A172 (cell line): ENCODE measurements around the gene FYB2. TPM values are rescaled to one million over a fixed set of nuclear protein-coding genes. Genes with fewer than 3 reads are reported as not detected.

Experiments used
- DNase-seq: peaks from one replicate; pipeline ENCODE4 v3.0.0-alpha.2; 2015; ENCODE audit warnings: low spot score
- total RNA-seq: library from RNA; depleted of rRNA; stranded (reverse); fragments of >200 nt; shearing (Covaris generic); gene quantifications from 2 replicates; pipeline ENCODE4 v1.2.3, GENCODE V29; 2014; rRNA removed

FYB2 gene, protein sequence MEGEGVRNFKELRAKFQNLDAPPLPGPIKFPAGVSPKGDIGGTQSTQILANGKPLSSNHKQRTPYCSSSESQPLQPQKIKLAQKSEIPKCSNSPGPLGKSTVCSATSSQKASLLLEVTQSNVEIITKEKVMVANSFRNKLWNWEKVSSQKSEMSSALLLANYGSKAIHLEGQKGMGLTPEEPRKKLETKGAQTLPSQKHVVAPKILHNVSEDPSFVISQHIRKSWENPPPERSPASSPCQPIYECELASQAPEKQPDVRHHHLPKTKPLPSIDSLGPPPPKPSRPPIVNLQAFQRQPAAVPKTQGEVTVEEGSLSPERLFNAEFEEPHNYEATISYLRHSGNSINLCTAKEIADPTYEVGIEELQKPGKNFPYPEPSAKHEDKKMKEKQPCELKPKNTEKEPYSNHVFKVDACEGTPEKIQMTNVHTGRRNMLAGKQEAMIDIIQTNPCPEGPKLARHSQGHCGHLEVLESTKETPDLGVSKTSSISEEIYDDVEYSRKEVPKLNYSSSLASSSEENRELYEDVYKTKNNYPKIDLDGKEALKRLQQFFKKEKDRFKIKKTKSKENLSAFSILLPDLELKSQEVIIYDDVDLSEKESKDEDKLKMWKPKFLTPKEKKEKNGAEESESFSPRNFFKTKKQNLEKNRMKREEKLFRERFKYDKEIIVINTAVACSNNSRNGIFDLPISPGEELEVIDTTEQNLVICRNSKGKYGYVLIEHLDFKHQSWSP
- total RNA-seq, result 0.14 TPM in 1 of 2 replicates, not detected in the other

- DNase-seq, result no peak
These were observed at the start of gene FYB2 for GRCh38 chr1:56819387-56819899. Gene FYB2, minus strand, starts transcription at chr1:56819404. Its CDS starts 114 bp downstream, at chr1:56819290.

GRCh38 chr1:56868761-56869160 is 49.6 kb upstream of the FYB2 start:
- no peak for DNase-seq

DNA sequence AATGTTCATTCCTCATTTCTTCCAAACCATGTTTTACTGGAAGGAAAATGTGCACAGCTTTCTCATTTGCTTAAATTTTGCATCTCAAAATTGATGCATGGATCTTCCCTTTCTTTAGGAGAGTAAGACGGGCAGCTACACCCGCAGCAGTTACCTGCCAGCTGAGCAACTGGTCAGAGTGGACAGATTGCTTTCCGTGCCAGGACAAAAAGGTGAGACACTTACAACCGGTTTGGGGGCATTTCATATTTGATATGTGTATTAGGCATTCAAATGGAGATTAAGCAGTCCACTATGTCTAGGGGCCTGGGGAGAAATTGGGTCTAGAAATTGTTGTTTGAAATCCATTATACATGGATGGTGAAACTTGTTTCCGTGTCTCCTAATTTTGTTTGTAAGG is 48.3 kb upstream of the FYB2 start:
- DNase-seq, result no peak

GRCh38 chr1:56866656-56867055 is 47.5 kb upstream of the FYB2 start:
- no peak for DNase-seq

DNA sequence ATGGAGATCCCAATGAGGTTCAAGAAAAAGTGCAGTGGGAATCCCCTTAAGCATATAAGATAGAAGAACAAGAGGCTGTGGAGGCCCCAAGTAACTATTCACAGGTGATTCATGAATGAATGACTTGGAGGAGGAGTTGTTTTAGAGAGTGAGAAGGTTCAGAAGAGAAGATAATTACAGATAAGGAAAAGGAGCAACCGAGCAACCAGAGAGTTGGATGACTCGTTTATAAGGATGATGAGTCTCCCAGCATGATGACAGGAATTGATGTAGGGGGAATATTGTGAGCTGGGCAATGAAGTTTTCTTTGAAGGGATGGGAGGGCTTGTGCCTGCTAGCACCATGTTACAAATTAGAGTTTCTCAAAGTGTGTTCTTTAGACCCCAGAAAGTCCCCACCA is 45.2 kb upstream of the FYB2 start:
- DNase-seq, result no peak

- DNase-seq, result no peak
These were observed 44.2 kb upstream of the FYB2 start for GRCh38 chr1:56863265-56863992.

DNA sequence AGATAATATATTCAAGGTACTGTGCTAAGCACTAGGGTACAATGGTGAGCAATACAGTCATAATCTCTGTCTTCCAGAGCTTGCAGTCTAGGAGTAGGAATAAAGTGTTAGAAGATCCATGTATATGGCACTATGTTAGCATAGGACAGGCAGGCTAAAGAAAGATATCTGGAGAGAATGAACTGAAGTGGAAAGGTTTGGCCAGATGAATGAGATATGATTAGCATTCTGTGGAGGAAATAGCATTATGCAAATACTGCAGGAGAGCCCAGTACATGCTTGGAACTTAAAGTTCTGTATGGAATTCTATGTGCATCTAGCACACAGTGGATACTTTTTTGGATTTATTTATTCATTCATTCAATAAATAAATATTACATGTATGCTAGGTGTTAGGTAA is 40.1 kb upstream of the FYB2 start:
- no peak for DNase-seq

GRCh38 chr1:56856186-56856585 is 37.0 kb upstream of the FYB2 start:
- no peak for DNase-seq

- DNase-seq, result no peak
These were observed 36.0 kb upstream of the FYB2 start for GRCh38 chr1:56855190-56855589.

DNA sequence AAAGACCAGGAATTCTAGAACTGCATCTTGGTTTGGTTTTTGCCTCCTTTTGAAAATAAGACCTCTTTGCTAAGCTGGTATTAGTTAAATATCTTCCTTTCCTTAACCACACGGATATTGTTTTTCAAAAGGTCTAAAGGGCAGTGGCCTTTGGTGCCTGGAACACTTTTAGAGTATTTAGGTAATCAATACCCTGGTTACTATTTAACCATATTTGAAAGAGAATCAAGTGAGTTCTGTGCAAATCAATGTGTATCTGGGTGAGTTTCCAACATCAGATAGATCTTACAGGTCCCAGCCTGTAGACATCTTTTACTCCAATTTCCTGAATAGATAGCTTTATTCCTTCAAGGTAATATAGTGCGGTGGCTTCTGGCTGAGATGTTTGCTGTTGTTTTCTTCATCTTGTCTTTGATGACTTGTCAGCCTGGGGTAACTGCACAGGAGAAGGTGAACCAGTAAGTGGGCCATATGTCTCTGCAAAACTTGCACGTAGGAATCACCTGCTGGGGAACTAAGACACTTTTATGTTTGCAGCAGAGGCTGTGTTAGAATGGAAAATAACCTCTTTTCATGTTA is 35.4 kb upstream of the FYB2 start, which contains the start of gene C8A:
Gene C8A (plus strand): TSS at position 277 of the 579 bp plus-strand sequence. CDS start 105 bp downstream, at position 382.
- no peak for DNase-seq

- DNase-seq, result no peak
These were observed 33.3 kb upstream of the FYB2 start for GRCh38 chr1:56852476-56852875.

- DNase-seq, result no peak
These were observed 31.7 kb upstream of the FYB2 start for GRCh38 chr1:56850922-56851321.

- no peak for DNase-seq
These were observed 31.2 kb upstream of the FYB2 start for GRCh38 chr1:56850411-56850810.

GRCh38 chr1:56849750-56850149 is 30.5 kb upstream of the FYB2 start:
- DNase-seq, result no peak

- DNase-seq, result no peak
These were observed 26.1 kb upstream of the FYB2 start for GRCh38 chr1:56845343-56845742.

GRCh38 chr1:56844545-56845136 is 25.4 kb upstream of the FYB2 start:
- no peak for DNase-seq

GRCh38 chr1:56843544-56843943 is 24.3 kb upstream of the FYB2 start:
- no peak for DNase-seq

GRCh38 chr1:56838759-56839158 is 19.6 kb upstream of the FYB2 start:
- DNase-seq, result no peak

DNA sequence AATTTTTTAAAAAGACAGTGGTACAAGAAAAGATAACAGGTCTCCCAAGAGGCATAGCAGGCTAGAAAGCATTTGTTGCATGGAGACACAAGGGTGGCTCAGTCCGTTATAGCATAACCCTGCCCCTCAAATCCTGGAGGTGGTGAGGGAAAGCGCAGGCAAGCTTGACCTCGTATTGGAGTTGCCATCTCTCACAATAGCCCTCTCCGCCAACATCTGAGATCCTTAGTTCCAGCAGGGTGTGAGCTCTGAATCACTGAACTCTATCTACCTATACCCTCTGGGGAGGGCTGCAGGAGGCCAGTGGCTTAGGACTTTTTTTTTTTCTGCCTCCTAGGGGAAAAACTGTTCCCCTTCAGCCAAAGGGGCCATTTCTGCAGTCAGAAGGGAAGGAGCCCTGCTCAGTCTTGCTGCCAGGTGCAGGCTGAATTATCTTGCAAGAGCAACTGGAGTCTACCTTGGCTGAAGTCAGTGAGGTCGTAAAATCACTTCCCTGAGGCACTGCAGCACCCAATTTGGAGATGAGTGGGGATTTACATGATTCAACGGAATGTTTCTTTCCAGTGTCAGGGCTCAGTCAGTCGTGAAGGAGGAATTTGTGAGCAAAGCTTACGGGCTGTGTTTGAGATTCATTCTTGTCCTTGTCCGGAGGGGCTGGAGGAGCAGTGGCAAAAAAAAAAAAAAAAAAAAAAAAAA is 18.2 kb upstream of the FYB2 start:
- no peak for DNase-seq

DNA sequence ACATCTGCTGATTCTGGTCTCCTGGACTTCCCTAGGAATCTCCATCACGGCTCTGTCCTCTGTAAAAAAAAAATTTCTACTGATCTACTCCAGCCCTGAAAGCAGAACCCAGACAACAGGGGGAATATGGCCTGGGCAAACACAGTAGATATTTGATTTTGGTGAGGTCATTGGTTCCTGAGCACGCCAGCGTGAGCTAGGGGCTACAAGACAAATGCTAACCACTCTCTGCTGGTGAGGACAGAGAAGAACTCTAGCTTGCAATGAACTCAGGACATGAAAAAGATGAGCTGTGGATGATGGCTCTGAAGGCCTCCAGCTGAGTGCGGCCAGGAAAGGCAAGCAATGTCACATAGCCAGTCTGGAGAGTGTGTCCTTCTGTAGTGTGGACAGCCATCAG is 17.2 kb upstream of the FYB2 start:
- no peak for DNase-seq

GRCh38 chr1:56835657-56836056 is 16.5 kb upstream of the FYB2 start:
- no peak for DNase-seq
